WI38 (cell line): ENCODE results near the gene ESAM.

Experiments
- H3K4me3 ChIP-seq: 2 replicates; pipeline ENCODE4 v1.5.1; 2011; ENCODE audit warnings: low read depth, mild to moderate bottlenecking, control low read depth, low read length
- CTCF ChIP-seq: IDR thresholded peaks from 2 replicates; pipeline ENCODE4 v1.5.1; 2012; ENCODE audit warnings: low read depth, mild to moderate bottlenecking, control low read depth, low read length

Gene ESAM

GRCh38 chr11:124745835-124746620 is 16.1 kb downstream of the ESAM start:
- peak overlapping the region; percentile 68 for H3K4me3 ChIP-seq
- no peak for TF ChIP-seq CTCF

- TF ChIP-seq CTCF: no peak
- H3K4me3 ChIP-seq: no peak overlapping the region
These were observed 16.7 kb downstream of the ESAM start for GRCh38 chr11:124745270-124745834.

- no peak overlapping the region for H3K4me3 ChIP-seq
- no peak for TF ChIP-seq CTCF
These were observed 19.0 kb downstream of the ESAM start for GRCh38 chr11:124743050-124743449.

GRCh38 chr11:124742555-124742954 is 19.5 kb downstream of the ESAM start:
- no peak for TF ChIP-seq CTCF
- no peak overlapping the region for H3K4me3 ChIP-seq

- TF ChIP-seq CTCF: peak; percentile 48; the same call in 1 of the 2 replicates
- peak overlapping the region; percentile 72 for H3K4me3 ChIP-seq
These were observed 21.7 kb downstream of the ESAM start for GRCh38 chr11:124740277-124740882.

- H3K4me3 ChIP-seq: peak within 1 kb of the TSS; percentile 72
- TF ChIP-seq CTCF: no peak
These were observed 22.4 kb downstream of the ESAM start, which contains the start of gene NRGN for GRCh38 chr11:124739479-124740276. Gene NRGN, plus strand, starts transcription at chr11:124739942. Its CDS starts 143 bp downstream, at chr11:124740085.
